HG03159 (cell line): ENCODE measurements around the gene HYAL1.
A peak's percentile ranks its signal among the peaks of the same experiment; 100 is the strongest.
"Not testable (repeated sequence)": the region's sequence is repeated elsewhere in the genome, so short reads cannot be mapped to it uniquely, and the experiment has no call there.

ENCODE experiments used
- ATAC-seq: cut with Tn5 transposase; IDR thresholded peaks from one replicate; pipeline ENCODE4 v1.9.1; 2021; ENCODE audit warnings: mild to moderate bottlenecking, moderate library complexity; ENCODE audit not compliant: unreplicated experiment

Gene HYAL1

GRCh38 chr3:50263478-50264382, 39.6 kb downstream of the HYAL1 start:
- no peak for ATAC-seq

GRCh38 chr3:50262778-50263177, 40.6 kb downstream of the HYAL1 start:
- ATAC-seq: no peak

- not testable (repeated sequence) for ATAC-seq
Observed at GRCh38 chr3:50262200-50262599, 41.2 kb downstream of the HYAL1 start.

- no peak for ATAC-seq
Observed at GRCh38 chr3:50261505-50261904, 41.9 kb downstream of the HYAL1 start.

- no peak for ATAC-seq
Observed at GRCh38 chr3:50260942-50261441, 42.4 kb downstream of the HYAL1 start.

- ATAC-seq: peak; percentile 79
Observed at GRCh38 chr3:50260027-50260941, 43.1 kb downstream of the HYAL1 start.

- peak; percentile 16 for ATAC-seq
Observed at GRCh38 chr3:50259432-50260026, 43.8 kb downstream of the HYAL1 start.

GRCh38 chr3:50258979-50259378, 44.4 kb downstream of the HYAL1 start:
- no peak for ATAC-seq

- ATAC-seq: no peak
Observed at GRCh38 chr3:50258029-50258680, 45.2 kb downstream of the HYAL1 start.

GRCh38 chr3:50256978-50257890, 46.1 kb downstream of the HYAL1 start:
- ATAC-seq: no peak

- no peak for ATAC-seq
Observed at GRCh38 chr3:50255251-50255615, 48.1 kb downstream of the HYAL1 start.

- ATAC-seq: no peak
Observed at GRCh38 chr3:50254577-50255250, 48.7 kb downstream of the HYAL1 start.

- no peak for ATAC-seq
Observed at GRCh38 chr3:50251220-50251619, 52.2 kb downstream of the HYAL1 start.

GRCh38 chr3:50250514-50250913, 52.9 kb downstream of the HYAL1 start:
- ATAC-seq: no peak
